HG03280 (cell line): Measurements from ENCODE around the gene MUCL1.

ENCODE experiments used
- ATAC-seq: cut with Tn5 transposase; IDR thresholded peaks from one replicate; pipeline ENCODE4 v1.9.1; 2021; ENCODE audit warnings: mild to moderate bottlenecking, moderate library complexity; ENCODE audit not compliant: unreplicated experiment

The MUCL1 gene

GRCh38 chr12:54891717-54892478, 37.6 kb downstream of the MUCL1 start:
- no peak for ATAC-seq
